Stimulated activated CD4-positive, alpha-beta T cell treated with anti-CD3 and anti-CD28 coated beads, Interleukin-2, amount 100 ng/mL, for 24 hours (primary cell): ENCODE results near the gene FBXO36.

Experiments used
- DNase-seq, 2 donors: peaks; one replicate each; pipeline ENCODE4 v3.0.0-alpha.2; 2020

The FBXO36 gene

DNA sequence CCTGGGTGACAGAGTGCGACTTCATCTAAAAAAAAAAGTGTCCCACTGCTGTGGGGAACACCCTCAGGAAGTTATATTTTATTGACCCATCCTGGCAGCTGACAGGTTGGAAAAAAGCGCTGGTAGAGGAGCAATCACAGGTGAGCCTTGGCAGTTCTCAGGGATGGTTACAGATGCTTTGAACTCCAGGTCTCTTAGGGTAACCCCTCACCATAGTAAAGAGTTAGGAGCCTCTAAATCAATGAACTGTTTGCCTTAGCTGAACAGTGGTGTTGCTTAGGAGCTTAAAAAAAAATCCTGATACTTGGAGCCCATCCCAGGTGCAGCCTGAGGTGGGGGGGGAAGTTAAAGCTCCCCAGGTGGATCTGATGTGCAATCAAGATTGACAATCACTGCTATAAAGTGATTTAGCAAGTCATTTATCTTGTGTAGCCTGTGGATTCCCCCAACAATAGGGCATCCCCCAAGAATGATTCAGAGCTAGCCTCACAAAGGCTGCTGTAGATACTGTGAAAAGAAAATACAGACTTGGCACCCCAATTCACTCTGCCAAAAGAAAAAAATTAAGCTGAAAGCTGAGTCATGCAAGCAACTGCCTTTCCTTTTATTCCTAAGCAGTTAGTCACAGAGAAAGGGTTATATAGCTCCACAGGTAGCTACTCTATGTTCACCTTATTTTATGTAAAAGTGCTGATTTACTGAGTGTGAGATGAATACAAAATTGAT is 131.6 kb downstream of the FBXO36 start:
- no peak for DNase-seq

GRCh38 chr2:230060672-230061293 is 138.5 kb downstream of the FBXO36 start:
- no peak for DNase-seq
